Stimulated activated CD4-positive, alpha-beta T cell treated with anti-CD3 and anti-CD28 coated beads, Interleukin-15, amount 100 ng/mL, for 1 hour (primary cell): ENCODE results near the gene RYR1.

Experiments
- DNase-seq, 2 donors: peaks; one replicate each; pipeline ENCODE4 v3.0.0-alpha.2; 2020; ENCODE audit warnings: low read depth in 1 of 2, low spot score in 1 of 2

The RYR1 gene

GRCh38 chr19:38433268-38433733 lies at the start of gene RYR1:
TSS of gene RYR1 (plus strand) at chr19:38433691. CDS start at chr19:38433830, 139 bp downstream.
- peak in 1 of 2 donors; percentile 35 for DNase-seq

- no peak for DNase-seq
Measured at GRCh38 chr19:38383743-38384142, 49.7 kb upstream of the RYR1 start.

DNA sequence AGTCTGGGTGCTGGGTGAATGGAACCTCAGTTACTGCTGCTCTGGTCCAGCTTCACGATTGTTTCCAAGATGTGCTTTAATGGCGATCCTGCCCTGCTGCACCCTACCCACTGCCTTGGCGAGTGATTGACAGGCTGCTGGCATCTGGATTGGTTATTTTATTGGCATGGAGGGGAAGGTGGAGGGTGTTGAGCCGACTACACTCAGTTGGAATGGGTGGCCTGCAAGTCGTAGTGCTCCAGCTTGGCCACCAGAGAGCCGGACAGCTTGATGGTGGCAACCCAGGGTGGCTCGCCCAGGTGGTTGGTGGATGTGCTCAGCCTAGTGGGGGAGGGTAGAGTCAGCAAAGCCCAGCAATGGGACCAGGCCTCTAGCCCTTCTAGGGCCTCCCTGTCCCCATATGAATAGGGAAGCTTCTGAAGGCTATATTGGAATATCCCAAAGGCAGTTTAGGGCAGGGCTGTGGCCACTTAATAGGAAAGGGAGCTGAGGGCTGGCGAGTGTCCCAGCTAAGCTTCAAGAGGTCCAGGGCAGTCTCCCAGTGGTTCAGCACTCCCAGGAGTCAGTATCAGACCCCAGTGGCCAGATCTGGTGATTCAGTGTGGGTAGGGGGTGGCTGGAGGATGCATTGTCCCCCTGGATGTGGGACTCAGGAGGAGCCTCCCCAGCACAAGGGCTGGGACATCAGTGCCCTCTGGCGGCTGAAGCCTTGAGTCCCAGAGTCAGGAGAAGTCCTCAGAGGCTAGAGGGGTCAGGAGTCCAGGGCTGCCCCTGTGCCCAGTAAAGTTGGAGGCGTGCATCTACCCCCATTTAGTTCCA lies 49.1 kb upstream of the RYR1 start:
- no peak for DNase-seq

GRCh38 chr19:38385057-38385803 lies 48.3 kb upstream of the RYR1 start:
- DNase-seq = no peak

DNA sequence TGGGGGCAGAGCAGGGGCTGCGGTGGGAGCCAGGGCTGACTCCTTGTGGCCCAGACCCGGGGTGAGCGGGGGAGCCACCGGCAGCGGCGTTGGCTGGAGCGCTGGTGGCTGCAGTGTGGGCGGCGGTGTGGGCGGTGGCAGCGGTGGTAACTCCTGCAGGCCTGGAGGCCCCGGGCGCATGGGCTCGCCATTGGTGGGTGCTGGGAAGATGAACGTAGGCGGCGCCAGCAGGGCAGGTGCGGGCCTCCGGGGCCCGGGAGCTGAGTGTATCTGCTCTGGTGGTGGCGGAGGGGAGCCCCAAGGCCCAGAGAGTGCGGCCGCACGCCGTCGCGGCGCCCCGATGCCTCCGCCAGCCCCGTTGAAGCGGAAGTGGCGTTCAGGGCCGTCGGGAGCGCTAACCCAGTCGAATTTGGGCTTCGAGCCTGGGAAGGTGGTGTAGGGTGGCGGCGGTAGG lies 47.7 kb upstream of the RYR1 start:
- DNase-seq = no peak

GRCh38 chr19:38386300-38386970 lies 47.1 kb upstream of the RYR1 start:
- DNase-seq = no peak

DNA sequence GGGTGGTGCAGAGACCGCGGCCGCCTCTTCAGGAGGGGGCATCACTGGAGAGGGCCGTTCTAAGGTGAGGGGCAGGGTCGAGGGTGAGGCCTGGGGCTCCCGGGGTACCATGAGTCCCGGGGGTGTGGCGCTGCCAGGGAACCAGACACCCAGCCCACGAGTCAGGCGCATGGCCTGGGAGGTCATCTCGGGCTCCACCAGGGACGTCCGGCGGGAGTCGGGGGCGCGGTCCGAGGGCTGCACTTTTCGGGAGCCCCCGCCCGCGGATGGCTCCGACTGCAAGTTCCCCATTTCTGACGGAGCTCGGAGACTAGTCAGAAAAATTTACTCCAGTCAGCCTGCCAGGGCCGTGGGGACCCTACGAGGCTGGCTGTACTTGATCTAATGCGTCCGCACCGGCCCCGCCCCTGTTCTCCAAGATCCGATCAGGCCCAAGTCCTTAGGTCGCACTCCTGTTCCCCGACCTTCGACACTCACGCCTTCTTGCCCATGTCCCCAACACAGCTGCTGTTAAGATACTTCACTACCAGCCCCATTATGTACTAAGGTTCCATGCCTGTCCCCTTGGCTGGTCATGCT lies 46.4 kb upstream of the RYR1 start:
- DNase-seq = no peak

DNA sequence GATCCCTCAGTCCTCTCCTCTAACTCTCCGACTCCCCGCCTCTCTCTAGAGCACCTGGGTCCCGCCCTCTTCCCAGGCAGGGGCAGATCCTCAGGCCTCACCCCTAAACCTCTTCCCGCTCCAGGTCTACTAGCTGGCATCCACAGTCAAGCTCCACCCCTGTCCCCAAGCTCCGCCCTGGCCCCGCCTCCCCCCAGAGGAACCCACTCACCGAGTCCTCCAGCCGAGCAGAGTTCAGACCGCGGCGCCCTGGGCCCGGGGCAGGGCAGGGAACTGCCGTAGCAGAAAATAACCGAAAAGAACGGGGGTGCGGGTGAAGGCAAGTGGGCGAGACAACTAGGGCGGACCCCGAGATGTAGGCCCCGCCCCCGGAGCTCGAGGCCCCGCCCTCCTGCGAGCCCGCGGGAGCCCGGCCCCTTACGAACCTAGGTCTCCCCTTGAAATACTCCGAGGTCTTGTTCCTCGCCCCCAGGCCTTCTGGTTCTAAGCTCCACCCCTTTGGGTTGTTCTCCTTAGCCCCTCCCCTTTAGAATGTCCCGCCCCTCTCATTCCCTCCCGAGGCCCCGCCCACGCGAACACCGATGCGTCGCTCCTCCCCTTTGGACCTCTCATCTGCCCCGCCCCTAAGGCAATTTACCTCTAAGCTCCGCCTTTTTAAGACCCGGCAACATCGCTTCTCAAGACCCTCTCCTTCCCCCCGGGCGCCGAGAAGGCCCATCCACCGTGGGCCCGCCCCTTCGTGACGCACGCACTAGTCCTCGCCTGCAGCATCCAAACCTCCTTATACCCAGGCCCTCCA lies 45.7 kb upstream of the RYR1 start, which contains the start of gene GGN:
Gene GGN (minus strand): TSS at position 485 of the 799 bp plus-strand sequence. CDS start 773 bp downstream, outside the sequence.
- DNase-seq = peak; percentile 55 to 67

- no peak for DNase-seq
Measured at GRCh38 chr19:38388349-38389100, 45.0 kb upstream of the RYR1 start, which contains the start of gene SPRED3. TSS of gene SPRED3 (plus strand) at chr19:38388697. CDS start at chr19:38390303, 1,606 bp downstream.

DNA sequence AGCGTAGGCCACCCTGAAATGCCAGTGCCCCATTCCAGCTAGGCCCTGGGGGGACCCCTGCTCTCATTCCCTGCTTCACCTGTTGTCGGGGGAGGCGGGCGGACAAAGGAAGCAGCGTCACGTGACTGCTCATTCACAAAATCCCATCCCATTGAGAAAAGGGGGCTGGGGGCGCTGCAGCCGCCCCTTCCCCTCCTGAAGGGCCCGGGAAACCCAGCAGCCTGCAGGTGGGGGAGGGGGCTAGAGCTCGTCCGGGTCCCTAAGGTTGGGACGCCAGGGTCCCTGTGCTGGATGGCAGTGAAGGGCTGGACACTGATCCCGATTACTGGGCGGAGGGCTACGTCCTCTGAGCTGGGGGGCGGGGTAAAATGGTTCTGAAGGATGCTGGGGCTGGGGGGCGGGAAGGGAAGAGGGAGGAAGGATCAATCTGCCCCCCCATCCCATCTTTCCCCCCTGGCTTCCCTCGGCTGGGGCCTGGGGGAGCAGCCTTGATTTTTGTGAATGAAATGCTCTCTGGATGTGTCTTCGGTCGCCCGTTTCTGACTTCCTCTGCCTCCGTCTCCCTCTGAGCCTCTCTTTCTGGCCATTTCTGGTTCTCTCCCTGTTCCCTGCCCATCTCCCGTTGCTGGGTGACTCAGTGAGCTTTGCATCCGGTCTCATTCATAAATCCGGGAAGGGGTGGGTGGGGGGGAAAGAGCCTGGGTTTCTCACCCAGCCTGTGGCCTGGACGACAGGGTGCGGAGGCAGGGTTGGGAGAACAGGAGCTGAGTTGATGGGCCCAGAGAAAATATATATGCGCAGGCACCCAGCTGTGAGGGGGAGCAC lies 44.2 kb upstream of the RYR1 start:
- no peak for DNase-seq

GRCh38 chr19:38389957-38390924 lies 43.2 kb upstream of the RYR1 start:
- DNase-seq = no peak

- DNase-seq = no peak
Measured at GRCh38 chr19:38391911-38392464, 41.5 kb upstream of the RYR1 start.

- no peak for DNase-seq
Measured at GRCh38 chr19:38392707-38393308, 40.7 kb upstream of the RYR1 start.

- peak in 1 of 2 donors; percentile 58 for DNase-seq
Measured at GRCh38 chr19:38394488-38394887, 39.0 kb upstream of the RYR1 start.

GRCh38 chr19:38395381-38396114 lies 37.9 kb upstream of the RYR1 start:
- DNase-seq = peak in 1 of 2 donors; percentile 40

- no peak for DNase-seq
Measured at GRCh38 chr19:38399081-38399480, 34.4 kb upstream of the RYR1 start.
